ENCODE results near the gene NUDT5. TPM values are rescaled to one million over a fixed set of nuclear protein-coding genes. Genes with fewer than 3 reads are reported as not detected.

NUDT5 gene
- total RNA-seq, 4 donors from 2014 or later, result 28.0 to 36.5 (median 35.2) TPM

DNA sequence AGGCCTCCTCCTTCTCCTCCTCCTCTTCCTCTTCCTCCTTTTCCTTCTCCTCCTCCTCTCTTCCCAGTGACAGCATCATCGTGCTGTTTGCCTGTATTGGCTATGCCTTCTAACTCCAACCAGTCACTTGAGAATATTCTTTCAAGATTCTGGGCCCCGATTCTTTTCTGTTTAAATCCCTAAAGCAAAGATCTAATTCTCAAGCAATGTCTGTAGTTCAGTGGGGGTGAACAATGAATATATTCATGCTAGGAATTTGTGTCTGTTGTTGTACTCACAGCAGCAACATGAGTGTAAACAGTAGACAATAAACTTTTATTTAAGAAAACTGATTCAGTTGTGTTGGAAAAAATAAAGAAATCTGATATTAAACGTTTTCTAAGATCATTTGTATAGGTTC is 30.7 kb downstream of the NUDT5 start:
- 69 to 82% methylated on average over 3 of the region's 3 CpGs for WGBS, 2 donors

DNA sequence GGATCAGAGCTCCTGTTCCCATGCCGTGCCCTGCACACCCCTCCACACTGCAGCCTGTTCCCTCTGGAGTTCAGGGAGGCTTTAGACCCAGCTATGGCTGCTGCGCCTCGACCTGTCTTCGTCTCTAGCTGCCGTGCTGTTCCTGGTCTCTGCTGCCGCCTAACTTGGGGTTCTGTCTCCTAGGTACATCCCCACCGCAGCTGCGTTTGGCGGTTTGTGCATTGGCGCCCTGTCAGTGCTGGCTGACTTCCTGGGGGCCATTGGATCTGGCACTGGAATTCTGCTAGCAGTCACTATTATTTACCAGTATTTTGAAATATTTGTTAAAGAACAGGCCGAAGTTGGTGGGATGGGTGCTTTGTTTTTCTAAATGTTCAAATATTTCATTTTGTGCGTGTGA is 31.6 kb downstream of the NUDT5 start:
- DNase-seq (ENCODE audit: low spot score in 2 of 2), result no peak
- intact Hi-C loops (cut with DNase I; ENCODE audit: low total_unique reads), result no loop called here
- TF ChIP-seq, protein P1, sequence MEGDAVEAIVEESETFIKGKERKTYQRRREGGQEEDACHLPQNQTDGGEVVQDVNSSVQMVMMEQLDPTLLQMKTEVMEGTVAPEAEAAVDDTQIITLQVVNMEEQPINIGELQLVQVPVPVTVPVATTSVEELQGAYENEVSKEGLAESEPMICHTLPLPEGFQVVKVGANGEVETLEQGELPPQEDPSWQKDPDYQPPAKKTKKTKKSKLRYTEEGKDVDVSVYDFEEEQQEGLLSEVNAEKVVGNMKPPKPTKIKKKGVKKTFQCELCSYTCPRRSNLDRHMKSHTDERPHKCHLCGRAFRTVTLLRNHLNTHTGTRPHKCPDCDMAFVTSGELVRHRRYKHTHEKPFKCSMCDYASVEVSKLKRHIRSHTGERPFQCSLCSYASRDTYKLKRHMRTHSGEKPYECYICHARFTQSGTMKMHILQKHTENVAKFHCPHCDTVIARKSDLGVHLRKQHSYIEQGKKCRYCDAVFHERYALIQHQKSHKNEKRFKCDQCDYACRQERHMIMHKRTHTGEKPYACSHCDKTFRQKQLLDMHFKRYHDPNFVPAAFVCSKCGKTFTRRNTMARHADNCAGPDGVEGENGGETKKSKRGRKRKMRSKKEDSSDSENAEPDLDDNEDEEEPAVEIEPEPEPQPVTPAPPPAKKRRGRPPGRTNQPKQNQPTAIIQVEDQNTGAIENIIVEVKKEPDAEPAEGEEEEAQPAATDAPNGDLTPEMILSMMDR (IDR thresholded peaks at IDR 0.05), result no peak
- no peak for TF ChIP-seq POLR2A (IDR thresholded peaks at IDR 0.05)
- H3K4me3 ChIP-seq (ENCODE audit: low read depth, poor library complexity, severe bottlenecking), result no peak overlapping the region
- 93 to 96% methylated on average over 12 of the region's 12 CpGs for WGBS, 2 donors

More for the DNA sequence above, 30.7 kb downstream of the NUDT5 start:
- H3K4me3 ChIP-seq (ENCODE audit: low read depth, poor library complexity, severe bottlenecking), result no peak overlapping the region
- TF ChIP-seq POLR2A (IDR thresholded peaks at IDR 0.05), result no peak
- TF ChIP-seq, protein P1 (IDR thresholded peaks at IDR 0.05), result no peak
- no peak for DNase-seq (ENCODE audit: low spot score in 2 of 2)
- intact Hi-C loops (cut with DNase I; ENCODE audit: low total_unique reads), result no loop called here

DNA sequence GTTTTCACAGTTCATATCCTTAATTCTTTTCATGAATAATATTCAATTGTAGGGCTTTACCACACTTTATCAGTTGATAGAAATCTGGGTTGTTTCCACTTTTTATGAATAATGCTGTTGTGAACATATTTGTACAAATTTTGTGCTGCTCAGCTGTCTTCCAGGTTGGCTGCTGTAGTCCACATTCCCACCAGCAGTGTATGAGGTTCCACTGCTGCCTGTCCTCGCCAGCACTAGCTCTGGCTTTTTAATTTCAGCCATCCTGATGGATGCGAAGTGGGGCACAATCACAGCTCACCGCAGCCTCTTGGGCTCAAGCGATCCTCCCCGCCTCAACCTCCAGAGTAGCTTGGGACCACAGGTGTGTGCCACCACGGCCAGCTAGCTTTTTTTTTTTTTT is 32.8 kb downstream of the NUDT5 start:
- intact Hi-C loops (cut with DNase I; ENCODE audit: low total_unique reads), result no loop called here
- TF ChIP-seq POLR2A (IDR thresholded peaks at IDR 0.05), result no peak
- TF ChIP-seq, protein P1 (IDR thresholded peaks at IDR 0.05), result no peak
- DNase-seq (ENCODE audit: low spot score in 2 of 2), result no peak
- 97% methylated on average over 6 of the region's 6 CpGs for WGBS, 2 donors
- no peak overlapping the region for H3K4me3 ChIP-seq (ENCODE audit: low read depth, poor library complexity, severe bottlenecking)

DNA sequence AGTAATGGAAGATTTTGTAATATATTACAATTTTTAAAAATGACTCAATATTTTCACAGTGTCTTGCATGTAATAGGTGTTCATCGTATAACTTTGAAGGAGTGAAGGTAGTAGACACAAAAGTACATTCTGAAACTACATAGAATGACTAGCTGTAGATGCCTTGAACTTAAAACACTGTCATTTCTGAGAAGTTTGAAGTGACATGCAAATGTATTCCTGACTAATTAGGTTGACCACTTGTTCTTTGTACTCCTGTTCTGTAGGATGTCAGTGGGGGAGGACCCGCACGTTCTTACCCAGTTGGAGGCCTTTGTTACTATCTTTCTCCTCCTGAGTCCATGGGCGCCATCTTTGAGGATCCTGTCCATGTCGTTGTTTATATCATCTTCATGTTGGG is 35.0 kb downstream of the NUDT5 start:
- 98 to 99% methylated on average over 5 of the region's 5 CpGs for WGBS, 2 donors
- H3K4me3 ChIP-seq (ENCODE audit: low read depth, poor library complexity, severe bottlenecking), result no peak overlapping the region
- TF ChIP-seq POLR2A (IDR thresholded peaks at IDR 0.05), result no peak
- TF ChIP-seq, protein P1 (IDR thresholded peaks at IDR 0.05), result no peak
- intact Hi-C loops (cut with DNase I; ENCODE audit: low total_unique reads), result no loop called here
- DNase-seq (ENCODE audit: low spot score in 2 of 2), result no peak

DNA sequence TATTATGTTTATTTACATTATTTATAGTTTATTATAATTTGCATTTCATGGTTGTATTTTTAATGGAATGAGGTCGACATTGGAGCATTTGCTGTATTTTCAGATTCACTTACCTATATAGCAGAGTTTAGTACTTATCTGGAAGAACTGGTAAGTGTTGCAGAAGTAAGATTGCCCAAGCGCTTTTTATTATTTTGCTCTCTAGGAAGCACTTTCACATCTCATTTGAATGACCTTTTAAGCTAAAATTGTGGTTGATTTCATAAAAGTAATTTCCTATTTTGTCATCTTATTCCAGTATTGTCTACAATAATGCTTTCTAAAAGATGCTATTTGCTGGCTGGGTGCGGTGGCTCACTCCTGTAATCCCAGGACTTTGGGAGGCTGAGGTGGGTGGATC is 37.6 kb downstream of the NUDT5 start:
- H3K4me3 ChIP-seq (ENCODE audit: low read depth, poor library complexity, severe bottlenecking), result no peak overlapping the region
- DNase-seq (ENCODE audit: low spot score in 2 of 2), result no peak
- TF ChIP-seq, protein P1 (IDR thresholded peaks at IDR 0.05), result no peak
- no peak for TF ChIP-seq POLR2A (IDR thresholded peaks at IDR 0.05)
- intact Hi-C loops (cut with DNase I; ENCODE audit: low total_unique reads), result no loop called here
- 95 to 96% methylated on average over 3 of the region's 3 CpGs for WGBS, 2 donors

DNA sequence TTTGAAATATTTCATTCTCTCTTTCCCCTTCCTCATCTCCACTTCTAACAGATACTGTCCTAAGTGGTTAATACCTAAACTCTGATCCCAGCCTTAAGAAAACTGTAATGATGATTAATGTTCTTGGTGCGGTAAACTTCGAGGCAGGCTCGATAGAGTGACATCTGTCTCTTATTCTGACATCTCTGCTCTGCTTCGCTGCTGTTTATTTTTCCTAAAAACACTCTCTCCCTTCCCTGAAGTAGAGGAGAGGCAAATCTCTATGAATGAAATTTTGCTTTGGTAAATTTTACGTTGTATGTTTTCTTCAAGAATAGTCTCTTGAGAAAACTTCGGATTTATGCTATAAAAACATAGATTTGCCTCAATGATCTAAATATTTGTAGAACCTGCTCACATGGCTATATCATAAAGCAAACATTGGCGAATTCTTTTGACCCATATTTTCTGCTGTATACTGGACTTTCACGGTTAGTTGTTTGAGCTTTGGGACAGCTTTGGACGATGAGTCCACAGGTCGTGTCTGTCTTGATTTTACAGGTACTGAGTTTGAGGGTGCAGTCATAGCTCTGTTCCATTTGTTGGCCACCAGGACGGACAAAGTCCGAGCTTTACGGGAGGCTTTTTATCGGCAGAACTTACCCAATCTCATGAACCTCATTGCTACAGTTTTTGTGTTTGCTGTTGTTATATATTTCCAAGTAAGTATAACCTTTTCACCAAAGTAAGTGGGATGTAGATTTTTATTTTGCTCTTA is 39.1 kb downstream of the NUDT5 start:
- H3K4me3 ChIP-seq (ENCODE audit: low read depth, poor library complexity, severe bottlenecking), result no peak overlapping the region
- DNase-seq (ENCODE audit: low spot score in 2 of 2), result no peak
- intact Hi-C loops (cut with DNase I; ENCODE audit: low total_unique reads), result no loop called here
- TF ChIP-seq POLR2A (IDR thresholded peaks at IDR 0.05), result no peak
- TF ChIP-seq, protein P1 (IDR thresholded peaks at IDR 0.05), result no peak
- WGBS, 2 donors, result 91 to 93% methylated on average over 14 of the region's 14 CpGs

Measured in lower leg skin (tissue), 4 donors.